GM19239 (cell line): Measurements from ENCODE around the gene DAND5.

Source experiments
- DNase-seq: peaks from one replicate; pipeline ENCODE4 v3.0.0; 2011; ENCODE audit warnings: low spot score; ENCODE audit not compliant: insufficient read length
- FAIRE-seq: peaks from 2 replicates; lab custom pipeline; 2011; peaks lifted over from hg19 to GRCh38; lab: Jason Lieb, UNC

The DAND5 gene

DNA sequence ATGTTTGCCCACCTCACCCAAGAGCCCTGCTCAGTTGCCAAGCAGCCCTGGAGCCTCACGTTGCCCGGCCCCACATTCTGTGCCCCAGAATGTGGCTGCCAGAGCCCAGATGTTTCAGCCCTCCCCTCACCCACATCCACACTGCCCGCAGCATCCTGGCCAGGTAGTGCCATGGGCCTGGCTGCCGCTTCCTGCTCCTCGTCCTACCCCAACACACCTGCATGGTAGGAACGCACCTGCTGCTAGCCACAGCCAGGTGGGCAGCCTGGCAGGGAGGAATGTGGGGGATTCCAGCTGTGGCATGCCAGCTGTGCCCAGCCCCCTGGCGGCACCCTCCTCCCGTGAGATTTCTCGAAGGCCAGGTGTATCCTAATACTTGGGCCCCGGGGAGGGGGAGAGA lies 18.4 kb downstream of the DAND5 start:
- FAIRE-seq (no peak), DNase-seq (no peak)

DNA sequence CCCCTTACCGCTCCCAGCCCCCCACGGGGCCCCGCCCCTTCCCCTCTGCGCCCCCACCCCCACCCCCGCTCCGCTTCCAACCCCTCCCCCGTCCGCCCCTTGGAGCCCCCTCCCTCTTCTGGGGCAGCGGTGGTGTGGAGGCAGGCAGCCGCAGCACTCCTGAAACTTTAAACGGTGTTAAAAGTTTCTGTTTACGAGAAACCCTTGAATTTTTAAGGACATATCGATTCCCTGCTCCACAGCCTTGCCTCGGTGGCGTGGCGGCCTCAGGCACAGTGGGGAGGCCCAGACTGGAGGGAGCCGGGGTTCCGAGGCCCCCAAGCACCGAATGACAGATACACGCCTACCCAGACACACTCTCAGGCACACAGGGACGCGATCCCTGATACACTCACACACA lies 21.1 kb downstream of the DAND5 start:
- DNase-seq = no peak
- FAIRE-seq = no peak

DNA sequence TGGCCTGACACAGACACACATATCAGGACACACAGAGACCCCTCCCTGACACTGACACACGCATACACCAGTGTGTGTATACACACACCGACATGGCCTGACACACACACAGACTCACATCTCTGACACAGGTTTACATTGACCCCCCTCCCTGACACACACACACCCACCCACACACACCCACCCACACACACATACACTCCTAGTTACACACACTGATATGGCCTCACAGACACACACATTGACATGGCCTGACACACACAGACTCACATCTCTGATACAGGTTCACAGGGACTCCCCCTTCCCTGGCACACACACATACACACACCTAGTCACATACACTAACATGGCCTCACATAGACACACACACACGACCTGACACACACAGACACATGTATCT lies 21.5 kb downstream of the DAND5 start:
- no peak for FAIRE-seq
- DNase-seq = no peak

DNA sequence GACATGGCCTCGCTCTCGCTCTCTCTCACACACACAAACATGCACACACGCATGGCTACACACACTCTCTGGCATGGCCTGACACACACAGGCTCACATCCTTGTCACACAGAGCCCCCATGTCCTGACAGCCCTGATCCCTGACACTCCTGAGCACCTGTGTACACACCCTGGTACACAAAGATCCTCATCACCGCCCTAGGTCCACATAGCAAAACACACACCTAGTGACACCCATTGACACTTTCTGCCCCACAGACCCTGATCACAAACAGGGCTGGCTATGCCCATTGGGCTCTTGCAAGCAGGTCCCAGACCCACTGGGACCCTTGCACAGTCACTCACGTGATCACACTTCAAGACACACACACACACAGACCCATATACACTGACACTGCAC lies 21.9 kb downstream of the DAND5 start:
- DNase-seq (no peak), FAIRE-seq (no peak)

DNA sequence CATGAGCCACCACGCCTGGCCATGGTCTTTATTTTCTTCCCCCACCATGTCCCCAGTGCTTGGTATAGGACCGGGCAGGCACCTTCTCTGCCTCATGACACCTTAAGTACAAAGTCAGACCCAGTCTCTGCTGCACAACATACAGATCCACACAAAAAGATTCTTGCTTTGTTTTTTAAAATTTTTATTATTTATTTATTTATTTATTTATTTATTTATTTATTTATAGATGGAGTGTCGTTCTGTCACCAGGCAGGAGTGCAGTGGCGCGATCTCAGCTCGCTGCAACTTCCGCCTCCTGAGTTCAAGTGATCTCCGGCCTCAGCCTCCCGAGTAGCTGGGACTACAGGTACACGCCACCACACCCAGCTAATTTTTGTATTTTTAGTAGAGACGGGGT lies 23.4 kb downstream of the DAND5 start:
- no peak for FAIRE-seq
- no peak for DNase-seq

DNA sequence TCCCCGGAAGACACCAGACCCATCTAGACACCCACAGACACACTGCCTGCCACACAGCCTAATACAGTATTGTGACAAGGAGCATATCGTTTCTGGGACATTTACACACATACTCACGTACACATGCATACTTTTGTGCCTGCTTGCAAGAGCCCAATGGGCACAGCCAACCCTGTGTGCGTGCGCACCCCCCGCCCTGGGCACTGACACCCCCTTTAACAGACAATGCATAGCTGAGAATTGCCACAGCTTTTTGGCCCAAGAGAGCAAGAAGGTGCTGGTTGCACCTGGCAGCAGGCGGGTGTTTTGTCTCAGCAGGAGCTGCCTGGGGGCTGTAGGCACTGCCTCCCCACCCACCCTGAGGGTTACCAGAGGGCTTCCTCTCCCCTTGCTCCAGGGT lies 24.2 kb downstream of the DAND5 start:
- FAIRE-seq = no peak

DNA sequence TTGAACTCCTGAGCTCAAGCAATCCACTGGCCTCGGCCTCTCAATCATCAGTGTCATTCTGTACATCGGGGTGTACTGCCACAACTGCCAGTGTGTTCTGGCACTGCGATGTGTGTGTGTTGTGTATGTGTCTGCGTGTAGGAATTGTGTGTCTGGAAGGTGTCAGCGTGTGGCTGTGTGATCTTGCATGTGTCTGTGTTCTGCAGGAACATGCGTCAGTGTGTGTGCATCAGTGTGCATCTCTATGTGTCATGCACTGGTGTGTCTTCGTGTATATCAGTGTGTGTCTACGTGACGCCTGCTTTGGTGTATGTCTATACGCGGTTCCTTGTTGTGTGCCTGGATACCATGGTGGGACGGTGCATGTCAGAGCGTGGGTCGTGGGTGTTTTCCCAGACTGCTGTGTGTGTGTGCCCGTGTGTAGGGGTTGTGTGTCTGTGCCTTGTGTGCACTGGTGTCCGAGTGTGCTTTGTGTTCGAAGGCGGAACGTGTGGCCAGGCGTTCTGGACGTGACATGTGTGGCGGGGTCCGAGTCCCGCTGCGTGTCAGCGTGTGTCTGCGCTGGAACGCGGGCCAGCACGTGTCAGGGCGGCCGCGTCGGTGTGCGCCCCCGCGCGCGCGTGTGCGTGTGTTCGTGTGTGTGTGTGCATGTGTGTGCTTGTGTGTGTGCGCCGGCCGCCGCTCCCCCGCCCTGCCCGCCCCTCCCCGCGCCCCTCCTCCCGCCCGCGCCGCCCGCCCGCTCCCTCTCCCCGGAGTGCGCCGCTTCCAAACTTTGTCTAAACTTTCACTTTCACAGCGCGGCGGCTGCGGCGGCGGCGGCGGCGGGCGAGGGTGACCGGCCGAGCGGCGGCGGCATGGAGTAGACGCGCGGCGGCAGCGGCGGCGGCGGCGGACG lies 25.6 kb downstream of the DAND5 start, which contains the start of gene NFIX:
Gene NFIX, plus strand, starts transcription at position 775 of the 895 bp plus-strand sequence. CDS start 363 bp downstream, outside the sequence.
- DNase-seq (no peak), FAIRE-seq (no peak)

More for the DNA sequence above, 24.2 kb downstream of the DAND5 start:
- no peak for DNase-seq

DNA sequence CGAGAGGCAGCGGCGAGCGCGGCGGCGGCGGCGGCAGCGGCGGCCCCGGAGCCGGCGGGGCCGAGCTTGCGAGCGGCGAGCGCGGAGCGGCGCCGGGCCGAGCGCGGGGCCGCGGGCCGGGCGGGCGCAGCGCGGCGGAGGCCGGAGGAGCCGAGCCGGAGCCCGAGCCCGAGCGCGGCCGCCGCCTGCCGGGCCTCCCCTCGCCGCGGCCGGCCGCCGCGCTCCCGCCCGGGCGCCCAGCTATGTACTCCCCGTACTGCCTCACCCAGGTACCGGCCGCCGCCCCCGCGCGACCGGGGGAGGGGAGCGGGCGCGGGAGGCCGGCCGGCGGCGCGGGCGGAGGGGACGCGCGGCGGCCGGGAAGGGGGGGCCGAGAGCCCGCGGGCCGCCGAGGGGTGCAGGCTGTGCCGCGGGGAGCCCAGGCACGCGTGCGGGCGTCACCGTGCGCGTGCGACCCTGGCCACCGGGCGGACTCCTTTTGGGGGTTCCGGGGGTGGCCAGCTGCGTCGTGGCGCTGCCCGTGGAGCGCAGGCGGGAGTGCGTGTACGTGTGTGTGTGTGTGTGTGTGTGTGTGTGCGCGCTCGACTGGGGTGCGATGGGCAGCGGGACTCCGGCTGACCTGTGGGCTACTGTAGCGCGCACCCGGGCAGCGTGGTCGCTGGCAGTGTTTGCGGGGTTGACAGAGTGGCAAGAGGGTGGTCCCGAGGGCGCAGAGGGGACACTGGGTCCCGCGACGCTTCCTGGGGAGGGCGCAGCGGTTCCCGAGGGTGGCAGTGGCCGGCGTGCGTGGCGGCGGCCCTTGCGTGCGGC lies 26.4 kb downstream of the DAND5 start:
- FAIRE-seq (no peak), DNase-seq (peak; percentile 84)

DNA sequence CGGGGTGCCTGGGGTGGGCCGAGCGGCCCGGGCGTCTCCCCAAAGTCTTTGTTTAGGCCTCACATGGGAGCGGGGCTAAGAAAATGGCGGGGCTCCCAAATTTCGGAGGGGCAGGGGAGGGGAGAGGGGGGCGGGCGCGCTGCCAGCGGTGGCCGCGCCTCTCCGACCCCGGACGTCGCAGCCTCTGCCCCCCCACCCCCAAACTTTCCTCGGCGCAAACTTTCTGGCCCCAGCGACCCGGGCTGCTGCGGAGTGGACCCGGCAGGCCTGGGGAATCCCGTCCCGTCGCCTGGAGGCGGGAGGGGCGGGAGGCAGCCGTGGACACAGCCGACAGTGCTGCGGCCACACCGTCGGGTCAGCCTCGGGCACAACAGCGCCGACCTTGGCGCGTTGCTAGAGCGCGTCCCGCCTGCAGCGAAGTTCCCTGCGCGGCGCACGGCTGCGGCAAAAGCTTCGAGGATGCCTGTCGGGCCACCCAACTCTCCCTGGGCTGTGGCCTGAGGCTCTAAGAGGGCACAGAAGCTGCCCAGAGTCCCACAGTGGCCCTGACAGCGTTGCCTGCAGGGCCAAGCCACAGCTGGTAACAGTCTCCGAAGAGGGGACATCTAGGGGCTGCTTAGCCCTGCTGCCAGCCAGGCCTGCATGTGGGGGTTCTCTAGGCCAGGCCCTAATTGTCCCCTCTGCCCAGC lies 27.2 kb downstream of the DAND5 start:
- no peak for FAIRE-seq
- no peak for DNase-seq

DNA sequence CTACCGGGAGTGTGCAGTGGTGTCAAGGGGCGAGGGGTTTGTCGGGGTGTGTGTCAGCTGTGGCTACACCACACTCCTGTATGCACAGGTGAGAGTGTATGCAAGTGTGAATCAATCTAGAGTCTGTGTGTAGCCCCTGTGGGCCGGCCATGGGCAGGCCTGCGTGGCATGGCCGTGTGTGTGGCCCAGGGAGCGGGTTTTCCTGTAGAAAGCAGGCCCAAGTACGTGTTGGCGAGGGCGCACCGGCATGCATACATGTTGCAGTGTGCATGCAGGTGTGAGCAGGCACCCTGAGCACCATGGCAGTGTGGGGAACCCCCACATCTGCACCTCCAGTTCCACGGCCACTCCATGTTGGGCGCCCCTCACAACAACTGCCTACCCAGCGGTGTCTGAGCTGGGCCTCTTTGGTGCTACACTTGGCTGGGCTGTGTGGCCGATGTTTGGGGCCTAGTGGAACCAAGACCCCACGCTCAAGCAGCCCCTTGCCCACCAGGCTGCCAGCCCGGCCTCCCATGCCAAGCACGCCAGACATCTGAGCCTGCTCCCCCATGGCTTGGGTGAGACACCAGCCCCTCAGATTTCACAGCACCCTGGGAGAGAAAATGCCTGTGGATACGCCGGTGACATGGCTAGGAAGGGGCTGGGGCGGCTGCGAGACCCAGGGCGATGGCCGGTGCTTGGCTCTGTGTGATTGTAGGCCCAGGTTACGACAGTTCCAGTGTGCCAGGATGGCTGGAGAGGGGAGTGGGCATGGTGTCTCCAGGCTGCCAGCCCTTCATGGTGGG lies 28.0 kb downstream of the DAND5 start:
- FAIRE-seq = no peak
- DNase-seq = no peak

DNA sequence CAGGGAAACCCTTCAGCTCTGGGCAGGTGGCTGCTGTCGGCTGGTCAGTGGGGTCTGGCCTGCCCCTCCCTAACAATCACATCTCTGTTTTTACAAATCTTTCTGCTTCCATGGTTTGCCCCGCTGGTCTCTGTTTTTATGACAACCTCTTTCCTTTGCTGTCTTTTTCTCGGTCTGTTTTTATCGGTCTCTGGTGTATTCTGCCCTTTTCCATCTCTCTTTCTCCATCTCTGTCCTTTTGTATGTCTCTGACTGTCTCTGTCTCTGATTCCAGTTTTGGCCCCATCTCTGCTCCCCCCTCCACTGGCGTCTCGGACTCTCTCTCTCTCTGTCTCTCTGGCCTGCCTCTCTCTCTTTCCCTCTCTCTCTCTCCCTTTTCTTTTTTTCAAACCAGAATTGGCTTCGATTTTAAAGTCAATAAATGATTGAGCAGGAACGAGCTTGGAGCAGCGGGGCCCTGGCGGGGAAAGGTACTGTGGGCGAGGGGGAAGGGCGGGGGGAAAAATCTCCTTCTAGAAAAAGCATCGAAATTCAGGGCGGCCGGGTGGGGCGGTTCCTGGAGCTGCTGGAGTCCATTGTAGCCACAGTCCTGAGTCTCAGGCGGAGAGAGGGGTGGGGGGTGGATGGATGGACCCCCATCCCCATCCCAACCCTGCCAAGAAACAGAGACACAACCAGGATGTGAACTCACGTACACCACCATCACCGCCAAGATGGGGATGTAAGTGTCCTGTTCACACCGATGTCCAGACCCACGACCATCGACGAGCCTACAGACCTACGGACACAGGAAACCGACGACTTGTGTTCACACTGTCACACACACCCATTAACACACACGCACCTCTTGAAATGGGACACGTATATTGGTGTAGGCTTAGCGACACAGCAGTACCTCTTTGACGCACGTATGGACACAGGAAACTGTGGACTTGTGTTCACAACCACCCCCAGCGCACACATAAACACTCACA lies 28.9 kb downstream of the DAND5 start:
- DNase-seq (no peak), FAIRE-seq (no peak)

DNA sequence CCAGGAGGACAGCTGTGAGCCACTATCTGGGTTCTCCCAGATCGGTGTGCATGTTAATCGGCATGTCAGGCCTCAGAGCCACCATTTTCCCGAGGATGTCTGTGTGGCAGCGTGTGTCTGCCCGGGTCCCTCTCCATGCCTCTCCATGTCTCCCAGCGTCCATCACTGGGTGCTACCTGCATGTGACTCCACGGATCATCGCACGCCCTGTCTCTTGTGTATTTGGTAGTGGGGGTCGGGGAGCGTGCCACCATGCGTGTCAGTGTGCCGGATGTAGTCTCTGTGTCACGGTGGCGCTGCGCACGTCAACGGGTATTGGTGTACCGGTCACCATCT lies 31.8 kb downstream of the DAND5 start:
- no peak for FAIRE-seq
- no peak for DNase-seq

DNA sequence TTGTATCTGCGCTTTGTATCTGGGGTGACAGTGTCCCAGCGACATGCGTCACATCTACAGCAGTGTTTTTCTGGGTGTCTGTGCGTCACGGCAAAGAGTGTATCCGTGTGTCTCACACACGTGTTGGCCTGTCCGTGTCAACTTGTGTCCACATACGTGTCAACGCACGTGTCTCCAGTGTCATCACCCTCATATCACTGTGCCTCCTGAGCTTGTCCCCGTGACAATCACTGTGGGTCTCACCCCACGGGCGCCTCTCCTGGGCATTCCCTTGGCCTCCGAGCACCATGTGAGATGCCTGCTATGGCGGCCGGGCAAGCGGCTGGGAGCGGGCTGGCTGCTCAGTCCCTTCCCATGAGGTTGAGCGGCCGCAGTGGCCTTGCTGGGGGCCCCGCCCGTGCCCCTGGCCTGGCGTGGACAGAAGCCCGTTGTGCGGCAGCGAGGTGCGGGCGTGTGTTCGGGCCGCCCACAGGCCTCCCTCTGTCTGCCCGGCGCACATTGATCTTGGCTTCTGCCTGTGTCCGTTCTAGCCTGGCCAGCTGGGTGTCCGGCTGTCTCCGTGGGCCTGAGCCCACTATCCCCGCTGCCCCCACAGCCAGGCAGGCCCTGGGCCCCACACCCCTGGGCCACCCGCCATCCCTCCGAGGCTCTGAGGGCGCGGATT lies 32.3 kb downstream of the DAND5 start:
- FAIRE-seq (no peak), DNase-seq (no peak)

DNA sequence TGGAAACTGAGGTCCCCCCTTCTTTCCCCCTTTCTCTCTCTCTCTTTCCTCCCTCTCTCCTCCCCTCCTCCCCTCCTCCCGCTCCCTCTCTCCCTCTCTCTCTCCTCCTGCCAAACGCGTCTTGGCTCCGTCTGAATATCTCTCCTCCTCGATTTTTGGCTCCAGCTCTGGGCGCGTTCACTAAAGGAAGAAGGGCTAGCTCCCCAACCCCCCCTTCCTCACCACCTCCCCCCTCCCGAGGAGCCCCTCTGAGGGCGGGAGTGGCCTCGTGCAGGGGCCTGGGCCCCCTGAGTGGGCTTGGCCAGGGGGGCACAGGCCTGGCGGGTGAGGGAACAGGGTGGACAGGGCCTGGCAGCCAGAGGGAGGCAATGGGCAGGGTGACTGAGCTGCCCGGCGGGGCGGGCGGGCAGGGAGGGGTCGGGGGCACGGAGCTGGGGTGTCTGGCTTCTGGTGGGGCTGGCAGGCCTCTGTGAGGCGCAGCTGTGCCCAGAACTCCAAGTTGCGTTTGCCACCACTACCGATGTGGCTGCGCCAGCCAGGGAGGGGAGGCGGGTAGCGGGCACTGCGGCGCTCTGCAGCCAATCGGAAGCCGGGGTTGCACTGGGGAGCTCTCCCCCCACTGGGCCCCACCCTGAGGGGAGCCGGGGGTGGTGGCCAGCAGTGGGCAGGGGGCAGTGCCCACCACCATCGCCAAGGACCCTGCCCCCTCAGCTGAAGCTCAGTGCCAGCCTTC lies 33.0 kb downstream of the DAND5 start:
- DNase-seq (no peak), FAIRE-seq (no peak)

DNA sequence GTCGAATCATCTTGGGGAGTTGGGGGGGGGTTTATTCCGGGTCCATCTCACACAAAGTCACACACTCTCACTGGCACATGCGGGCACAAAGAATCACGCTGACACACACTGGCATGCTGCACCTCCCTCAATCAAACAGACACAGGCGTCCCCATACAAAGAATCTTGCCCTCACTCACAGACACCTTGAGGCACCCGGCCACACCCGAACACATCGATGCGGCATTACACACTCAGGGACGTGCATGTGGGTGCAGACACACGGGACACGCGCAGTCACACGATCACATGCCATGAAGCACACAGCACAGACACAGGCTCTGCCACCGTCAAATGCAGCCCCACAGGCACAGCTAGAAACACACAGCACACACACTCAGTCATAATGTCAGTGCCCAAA lies 33.7 kb downstream of the DAND5 start:
- no peak for DNase-seq
- FAIRE-seq = no peak

DNA sequence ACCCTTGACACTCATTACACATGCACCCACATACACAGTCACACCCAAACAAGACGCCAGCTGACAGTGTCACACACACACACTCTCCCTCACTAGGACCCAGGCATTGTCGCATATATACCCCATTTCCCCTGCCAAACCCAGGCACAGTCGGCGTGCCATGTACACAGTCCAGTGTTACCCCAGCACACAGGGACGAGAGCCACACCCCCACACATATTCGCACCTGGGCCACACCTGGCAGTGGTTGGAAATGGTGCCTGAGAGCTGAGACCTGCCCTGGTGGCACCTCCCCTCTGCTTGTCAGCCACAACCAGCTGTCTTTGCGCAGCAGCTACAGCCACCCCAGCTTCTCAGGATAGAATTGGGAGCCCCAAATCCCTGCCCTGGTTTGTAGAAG lies 34.9 kb downstream of the DAND5 start:
- DNase-seq = no peak
- no peak for FAIRE-seq

DNA sequence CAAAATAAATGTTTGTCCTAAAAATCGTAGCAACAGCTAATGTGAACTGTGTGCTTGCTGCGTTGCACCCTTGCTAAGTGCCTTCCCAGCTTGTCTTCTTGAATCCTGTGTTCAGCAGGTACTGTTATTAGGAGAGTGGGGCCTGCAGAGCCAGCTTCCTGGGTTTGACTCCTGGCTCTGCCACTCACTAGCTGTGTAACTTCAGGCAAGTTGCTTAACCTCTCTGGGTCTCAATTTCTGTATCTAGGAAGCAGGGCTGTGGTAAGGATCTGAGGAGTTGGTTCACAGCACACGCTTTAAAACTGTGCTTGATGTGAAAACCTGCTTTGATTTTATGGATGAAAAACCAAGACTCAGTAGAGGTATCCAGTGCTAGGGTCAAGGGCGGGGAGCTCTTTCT lies 35.9 kb downstream of the DAND5 start:
- no peak for FAIRE-seq
- no peak for DNase-seq

DNA sequence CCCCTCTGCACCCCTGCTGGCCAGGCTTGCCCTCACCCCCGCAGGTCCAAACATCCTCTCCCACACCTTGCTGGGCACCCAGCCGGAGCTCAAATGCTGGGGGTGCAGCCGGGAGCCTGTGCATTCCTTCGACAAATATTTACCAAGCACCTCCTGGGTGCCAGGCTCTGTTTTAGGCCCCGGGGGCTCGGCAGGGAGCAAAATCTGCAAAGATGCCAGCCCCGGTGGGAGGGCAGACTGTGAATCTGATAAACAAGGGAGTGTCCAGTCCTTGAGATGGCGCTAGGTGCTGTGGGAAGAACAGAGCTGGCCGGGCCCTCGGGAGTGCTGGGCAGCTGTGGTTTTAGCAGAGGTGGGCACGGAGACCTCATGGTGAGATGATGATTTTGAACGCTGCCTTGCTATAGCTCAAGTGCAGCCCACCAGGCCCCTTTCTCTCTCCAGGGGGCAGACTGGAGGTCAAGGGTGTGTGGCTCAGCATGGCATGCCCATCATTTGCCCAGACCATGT lies 36.5 kb downstream of the DAND5 start:
- DNase-seq (no peak), FAIRE-seq (no peak)
